ENCODE data around the gene PCP4L1.
A peak's percentile ranks its signal among the peaks of the same experiment; 100 is the strongest.
"Not testable (repeated sequence)": the region's sequence is repeated elsewhere in the genome, so short reads cannot be mapped to it uniquely, and the experiment has no call there.

The PCP4L1 gene

GRCh38 chr1:161307892-161308638 lies 49.5 kb downstream of the PCP4L1 start:
- FAIRE-seq, result no peak
- no peak for DNase-seq (ENCODE audit: extremely low spot score, insufficient read length, low read depth)

DNA sequence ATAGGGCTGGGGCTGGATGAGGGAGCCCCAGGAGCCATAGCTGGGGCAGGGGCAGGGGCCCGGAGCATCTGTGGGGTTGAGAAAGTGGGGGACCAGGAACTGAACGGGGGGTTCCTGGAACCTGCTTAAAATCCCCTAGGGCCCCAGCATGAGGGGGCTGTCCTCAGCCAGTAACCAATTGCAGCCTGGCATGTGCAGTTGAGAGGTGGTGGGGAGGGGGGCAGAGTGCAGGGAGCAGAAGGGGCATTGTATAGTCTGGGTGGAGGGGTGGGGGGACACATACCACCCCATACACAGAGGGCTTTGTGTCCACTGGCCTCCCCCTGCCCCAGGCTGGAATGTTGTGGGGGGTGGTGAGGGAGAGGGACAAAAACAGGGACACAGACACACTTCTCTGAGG lies 51.3 kb downstream of the PCP4L1 start, which contains the start of gene MPZ:
Gene MPZ (minus strand): TSS at position 101 of the 400 bp plus-strand sequence. CDS start 63 bp downstream, at position 38.
- DNase-seq (ENCODE audit: extremely low spot score, insufficient read length, low read depth), result no peak
- FAIRE-seq, result no peak

- no peak for FAIRE-seq
- no peak for DNase-seq (ENCODE audit: extremely low spot score, insufficient read length, low read depth)
Measured at GRCh38 chr1:161311595-161312181, 53.1 kb downstream of the PCP4L1 start.

GRCh38 chr1:161313554-161314200 lies 55.1 kb downstream of the PCP4L1 start:
- DNase-seq (ENCODE audit: extremely low spot score, insufficient read length, low read depth) (no peak), FAIRE-seq (no peak)

DNA sequence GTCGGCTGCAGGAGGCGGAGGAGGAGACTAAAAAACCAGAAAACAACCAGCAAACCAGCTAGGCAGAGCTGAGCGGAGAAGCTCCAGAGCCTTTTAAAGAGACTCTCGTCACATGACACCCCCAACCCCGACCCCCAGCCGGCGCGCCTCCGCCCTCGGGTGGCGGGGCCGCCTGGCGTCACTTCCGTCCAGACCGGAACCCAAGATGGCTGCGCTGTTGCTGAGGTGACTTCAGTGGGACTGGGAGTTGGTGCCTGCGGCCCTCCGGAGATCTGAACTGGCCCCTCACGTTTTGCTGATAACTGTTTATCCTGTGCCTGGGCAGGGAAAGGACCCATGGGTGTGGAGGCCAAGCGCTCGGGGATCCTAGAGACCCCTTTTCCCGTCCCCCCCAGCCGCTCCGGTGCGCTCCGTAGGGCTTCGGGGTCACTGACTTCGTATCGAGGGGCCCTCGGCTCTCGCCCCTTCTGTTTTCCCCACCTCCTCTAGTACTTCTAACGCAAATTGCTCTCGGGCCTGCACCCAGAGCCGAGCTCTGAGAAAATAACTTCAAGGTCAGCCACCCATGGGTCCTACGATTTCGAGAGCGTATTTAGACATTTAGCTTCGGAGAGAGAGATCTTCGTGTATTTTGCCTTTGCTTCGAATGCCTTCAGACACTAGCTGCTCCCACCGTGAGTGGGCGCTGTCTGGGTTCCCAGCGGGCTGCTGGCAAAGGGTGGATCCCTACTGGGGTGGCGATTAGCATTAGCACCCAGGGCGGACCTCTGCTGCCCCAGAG lies 55.8 kb downstream of the PCP4L1 start, which contains the start of gene SDHC:
Gene SDHC (plus strand): TSS at position 181 of the 781 bp plus-strand sequence. CDS start 25 bp downstream, at position 206.
- DNase-seq (ENCODE audit: extremely low spot score, insufficient read length, low read depth), result peak; percentile 79

DNA sequence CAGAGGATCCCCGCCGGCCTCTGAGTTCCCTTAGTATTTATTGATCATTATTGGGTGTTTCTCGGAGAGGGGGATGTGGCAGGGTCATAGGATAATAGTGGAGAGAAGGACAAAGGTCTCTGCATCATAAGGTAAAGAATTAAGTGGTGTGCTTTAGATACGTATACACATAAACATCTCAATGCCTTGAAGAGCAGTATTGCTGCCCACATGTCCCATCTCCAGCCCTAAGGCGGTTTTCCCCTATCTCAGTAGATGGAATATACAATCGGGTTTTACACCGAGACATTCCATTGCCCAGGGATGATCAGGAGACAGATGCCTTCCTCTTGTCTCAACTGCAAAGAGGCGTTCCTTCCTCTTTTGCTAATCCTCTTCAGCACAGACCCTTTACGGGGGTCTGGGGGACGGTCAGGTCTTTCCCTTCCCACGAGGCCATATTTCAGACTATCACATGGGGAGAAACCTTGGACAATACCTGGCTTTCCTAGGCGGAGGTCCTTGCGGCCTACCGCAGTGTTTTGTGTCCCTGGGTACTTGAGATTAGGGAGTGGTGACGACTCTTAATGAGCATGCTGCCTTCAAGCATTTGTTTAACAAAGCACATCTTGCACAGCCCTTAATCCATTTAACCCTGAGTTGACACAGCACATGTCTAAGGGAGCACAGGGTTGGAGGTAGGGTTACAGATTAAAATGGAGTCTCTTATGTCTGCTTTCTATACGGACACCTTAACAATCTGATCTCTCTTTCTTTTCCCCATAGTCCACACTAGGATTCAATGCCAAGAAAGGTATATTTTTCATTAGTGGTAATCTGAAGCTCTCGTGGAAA lies 57.5 kb downstream of the PCP4L1 start:
- FAIRE-seq; DNase-seq (ENCODE audit: extremely low spot score, insufficient read length, low read depth): not testable (repeated sequence)

More for the DNA sequence above, 55.8 kb downstream of the PCP4L1 start, which contains the start of gene SDHC:
- FAIRE-seq, result peak; percentile 96

DNA sequence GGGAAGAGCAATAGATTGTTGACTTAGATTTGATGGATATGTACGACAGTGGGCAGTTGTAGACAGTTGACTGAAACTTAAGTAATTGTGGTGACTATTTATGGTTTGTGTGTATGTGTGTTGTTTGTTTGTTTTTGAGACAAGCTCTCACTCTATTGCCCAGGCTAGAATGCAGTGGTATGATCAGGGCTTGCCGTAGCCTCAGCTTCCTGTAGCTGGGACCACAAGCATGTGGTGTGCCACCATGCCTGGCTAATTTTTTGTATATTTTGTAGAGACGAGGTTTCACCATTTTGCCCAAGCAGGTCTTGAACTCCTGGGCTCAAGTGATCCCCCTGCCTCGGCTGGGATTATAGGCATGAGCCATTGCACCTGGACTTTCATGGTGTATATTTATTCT lies 65.5 kb downstream of the PCP4L1 start:
- DNase-seq (ENCODE audit: extremely low spot score, insufficient read length, low read depth) (no peak), FAIRE-seq (no peak)

- DNase-seq (ENCODE audit: extremely low spot score, insufficient read length, low read depth) (no peak), FAIRE-seq (no peak)
Measured at GRCh38 chr1:161330346-161330745, 71.8 kb downstream of the PCP4L1 start.

DNA sequence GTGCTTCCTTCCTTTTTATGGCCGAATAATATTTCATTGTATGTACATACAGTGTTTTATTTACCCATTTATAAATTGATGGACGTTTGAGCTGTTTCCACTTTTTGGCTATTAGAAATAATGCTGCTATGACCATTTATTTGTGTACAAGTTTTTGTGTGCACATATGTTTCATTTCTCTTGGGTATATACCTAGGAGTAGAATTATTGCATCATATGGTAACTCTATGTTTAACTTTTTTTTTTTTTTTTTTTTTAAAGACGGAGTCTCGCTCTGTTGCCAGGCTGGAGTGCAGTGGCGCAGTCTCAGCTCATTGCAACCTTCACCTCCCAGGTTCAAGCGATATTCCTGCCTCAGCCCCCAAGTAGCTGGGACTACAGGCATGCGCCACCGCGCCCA lies 74.6 kb downstream of the PCP4L1 start:
- DNase-seq (ENCODE audit: extremely low spot score, insufficient read length, low read depth) (no peak), FAIRE-seq (no peak)
